ENCODE measurements around the gene C17orf50.
"Not testable (repeated sequence)": the region's sequence is repeated elsewhere in the genome, so short reads cannot be mapped to it uniquely, and the experiment has no call there.

C17orf50 gene

GRCh38 chr17:35735036-35735805 is 25.5 kb upstream of the C17orf50 start:
- DNase-seq: no peak

- no peak for DNase-seq
Observed at GRCh38 chr17:35736236-35736635, 24.5 kb upstream of the C17orf50 start.

- no peak for DNase-seq
Observed at GRCh38 chr17:35738519-35739133, 22.1 kb upstream of the C17orf50 start.

- DNase-seq: no peak
Observed at GRCh38 chr17:35740216-35740615, 20.5 kb upstream of the C17orf50 start.

- no peak for DNase-seq
Observed at GRCh38 chr17:35740997-35741931, 19.4 kb upstream of the C17orf50 start.

- no peak for DNase-seq
Observed at GRCh38 chr17:35742496-35742895, 18.2 kb upstream of the C17orf50 start.

- DNase-seq: no peak
Observed at GRCh38 chr17:35742896-35743477, 17.7 kb upstream of the C17orf50 start.

- no peak for DNase-seq
Observed at GRCh38 chr17:35743626-35744328, 16.9 kb upstream of the C17orf50 start.

- no peak for DNase-seq
Observed at GRCh38 chr17:35744830-35745229, 15.9 kb upstream of the C17orf50 start.

- no peak for DNase-seq
Observed at GRCh38 chr17:35745246-35745645, 15.4 kb upstream of the C17orf50 start.

GRCh38 chr17:35745749-35746320 is 14.9 kb upstream of the C17orf50 start:
- DNase-seq: no peak

- DNase-seq: peak; percentile 72
Observed at GRCh38 chr17:35747540-35748017, 13.1 kb upstream of the C17orf50 start.

GRCh38 chr17:35748341-35748841 is 12.3 kb upstream of the C17orf50 start:
- no peak for DNase-seq

- DNase-seq: no peak
Observed at GRCh38 chr17:35748979-35749378, 11.7 kb upstream of the C17orf50 start.

GRCh38 chr17:35749560-35750412 is 10.9 kb upstream of the C17orf50 start:
- DNase-seq: no peak

GRCh38 chr17:35750526-35751395 is 9.9 kb upstream of the C17orf50 start:
- no peak for DNase-seq

GRCh38 chr17:35751541-35751940 is 9.1 kb upstream of the C17orf50 start:
- not testable (repeated sequence) for DNase-seq

GRCh38 chr17:35752471-35752870 is 8.2 kb upstream of the C17orf50 start:
- DNase-seq: no peak

GRCh38 chr17:35752945-35753764 is 7.5 kb upstream of the C17orf50 start, which contains the start of gene GAS2L2:
GAS2L2 (minus strand) TSS chr17:35753239; CDS start chr17:35752850, 389 bp downstream.
- no peak for DNase-seq
